ENCODE data around the gene FBLN2.

GRCh38 chr3:13502791-13503060, 46.2 kb upstream of the FBLN2 start:
- TF ChIP-seq POLR2A (IDR thresholded peaks at IDR 0.05), result no peak
- TF ChIP-seq, protein P1, sequence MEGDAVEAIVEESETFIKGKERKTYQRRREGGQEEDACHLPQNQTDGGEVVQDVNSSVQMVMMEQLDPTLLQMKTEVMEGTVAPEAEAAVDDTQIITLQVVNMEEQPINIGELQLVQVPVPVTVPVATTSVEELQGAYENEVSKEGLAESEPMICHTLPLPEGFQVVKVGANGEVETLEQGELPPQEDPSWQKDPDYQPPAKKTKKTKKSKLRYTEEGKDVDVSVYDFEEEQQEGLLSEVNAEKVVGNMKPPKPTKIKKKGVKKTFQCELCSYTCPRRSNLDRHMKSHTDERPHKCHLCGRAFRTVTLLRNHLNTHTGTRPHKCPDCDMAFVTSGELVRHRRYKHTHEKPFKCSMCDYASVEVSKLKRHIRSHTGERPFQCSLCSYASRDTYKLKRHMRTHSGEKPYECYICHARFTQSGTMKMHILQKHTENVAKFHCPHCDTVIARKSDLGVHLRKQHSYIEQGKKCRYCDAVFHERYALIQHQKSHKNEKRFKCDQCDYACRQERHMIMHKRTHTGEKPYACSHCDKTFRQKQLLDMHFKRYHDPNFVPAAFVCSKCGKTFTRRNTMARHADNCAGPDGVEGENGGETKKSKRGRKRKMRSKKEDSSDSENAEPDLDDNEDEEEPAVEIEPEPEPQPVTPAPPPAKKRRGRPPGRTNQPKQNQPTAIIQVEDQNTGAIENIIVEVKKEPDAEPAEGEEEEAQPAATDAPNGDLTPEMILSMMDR (IDR thresholded peaks at IDR 0.05), result no peak
